Rectal smooth muscle tissue (tissue), 1 donor: ENCODE measurements around the gene COMTD1.
"Not testable (repeated sequence)": the region's sequence is repeated elsewhere in the genome, so short reads cannot be mapped to it uniquely, and the experiment has no call there.

Experiments
- H3K27ac ChIP-seq: one replicate; pipeline ENCODE4 v1.7.0; 2013; ENCODE audit warnings: low read depth, low read length, inconsistent platforms
- H3K27me3 ChIP-seq: one replicate; pipeline ENCODE4 v1.7.0; 2013; ENCODE audit warnings: low read length; ENCODE audit not compliant: control insufficient read depth, insufficient read depth
- H3K36me3 ChIP-seq: one replicate; pipeline ENCODE4 v1.7.0; 2013; ENCODE audit warnings: low read length; ENCODE audit not compliant: control insufficient read depth, insufficient read depth
- H3K4me1 ChIP-seq: one replicate; pipeline ENCODE4 v1.7.0; 2013; ENCODE audit warnings: low read length; ENCODE audit not compliant: control insufficient read depth, insufficient read depth
- H3K4me3 ChIP-seq: one replicate; pipeline ENCODE4 v1.7.0; 2013; ENCODE audit warnings: low read length
- H3K9ac ChIP-seq: one replicate; pipeline ENCODE4 v1.7.0; 2013; ENCODE audit warnings: low read length

The COMTD1 gene

GRCh38 chr10:75207079-75207856 is 28.5 kb downstream of the COMTD1 start:
- peak overlapping the region; percentile 80 for H3K27ac ChIP-seq
- H3K36me3 ChIP-seq = no peaks in the 10 kb centered on the region
- H3K27me3 ChIP-seq = no peaks in the 10 kb centered on the region
- no peak overlapping the region for H3K4me3 ChIP-seq
- H3K4me1 ChIP-seq = peaks cover 30% of the 10 kb centered on the region
- no peak overlapping the region for H3K9ac ChIP-seq

- not testable (repeated sequence) for H3K36me3 ChIP-seq, H3K27ac ChIP-seq, H3K4me3 ChIP-seq, H3K9ac ChIP-seq, H3K27me3 ChIP-seq
- H3K4me1 ChIP-seq = peaks cover 26% of the 10 kb centered on the region
These were observed 29.1 kb downstream of the COMTD1 start for GRCh38 chr10:75206638-75207037.

DNA sequence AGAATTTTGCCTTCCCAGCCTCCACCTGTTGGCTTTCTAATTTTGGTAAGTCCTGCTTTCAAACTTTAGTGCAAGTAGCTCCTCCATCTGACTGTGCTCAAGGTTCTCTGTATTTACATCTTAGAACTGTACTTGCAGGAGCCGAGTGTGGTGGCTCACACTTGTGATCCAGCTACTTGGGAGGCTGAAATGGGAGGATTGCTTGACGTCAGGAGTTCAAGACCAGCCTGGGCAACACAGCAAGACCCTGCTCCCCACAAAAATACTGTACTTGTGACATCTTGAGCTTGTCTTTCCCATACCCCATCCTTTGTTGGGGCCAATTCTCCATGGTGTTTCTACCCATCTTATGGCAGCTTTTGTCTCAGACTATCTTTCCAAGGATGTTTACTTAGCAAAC is 29.8 kb downstream of the COMTD1 start:
- H3K9ac ChIP-seq = no peak overlapping the region
- H3K4me1 ChIP-seq = peaks cover 26% of the 10 kb centered on the region
- H3K36me3 ChIP-seq = no peaks in the 10 kb centered on the region
- H3K4me3 ChIP-seq = no peak overlapping the region
- H3K27ac ChIP-seq = no peak overlapping the region
- no peaks in the 10 kb centered on the region for H3K27me3 ChIP-seq

- no peak overlapping the region for H3K4me3 ChIP-seq
- H3K4me1 ChIP-seq = peaks cover 20% of the 10 kb centered on the region
- no peak overlapping the region for H3K27ac ChIP-seq
- H3K36me3 ChIP-seq = no peaks in the 10 kb centered on the region
- no peak overlapping the region for H3K9ac ChIP-seq
- H3K27me3 ChIP-seq = no peaks in the 10 kb centered on the region
These were observed 32.0 kb downstream of the COMTD1 start for GRCh38 chr10:75203724-75204123.

GRCh38 chr10:75203046-75203620 is 32.6 kb downstream of the COMTD1 start:
- not testable (repeated sequence) for H3K36me3 ChIP-seq, H3K9ac ChIP-seq, H3K27me3 ChIP-seq, H3K4me3 ChIP-seq
- Histone ChIP-seq H3K27ac (peak overlapping the region; percentile 75), H3K4me1 (peaks cover 16% of the 10 kb centered on the region)

- Histone ChIP-seq H3K27ac (peak overlapping the region; percentile 75), H3K9ac (no peak overlapping the region), H3K36me3 (no peaks in the 10 kb centered on the region), H3K4me1 (peaks cover 12% of the 10 kb centered on the region), H3K27me3 (no peaks in the 10 kb centered on the region), H3K4me3 (no peak overlapping the region)
These were observed 33.3 kb downstream of the COMTD1 start for GRCh38 chr10:75202321-75203045.

DNA sequence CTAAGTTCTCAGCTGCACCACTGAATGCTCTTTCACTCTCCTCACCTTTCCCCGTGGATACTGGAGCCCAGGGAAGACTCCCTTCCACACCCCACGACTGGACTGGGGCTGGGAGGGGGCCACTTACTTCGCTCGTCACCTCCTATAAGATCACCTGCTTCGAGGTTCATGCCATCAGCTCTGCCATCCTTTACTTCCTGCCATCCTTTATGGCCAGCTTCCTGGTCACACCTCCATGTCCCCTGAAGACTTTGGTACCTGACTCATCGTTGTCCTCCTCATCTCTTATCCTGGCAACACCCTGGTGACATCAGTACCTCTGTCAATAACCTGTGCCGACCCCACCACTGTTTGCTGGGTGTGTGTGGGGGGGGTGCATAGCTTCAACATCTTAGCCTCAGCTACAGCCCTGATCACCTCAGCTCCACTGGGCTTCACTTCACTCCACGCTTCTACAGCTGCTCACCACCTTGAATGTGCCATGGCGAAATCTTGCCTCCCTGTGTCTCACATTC is 33.9 kb downstream of the COMTD1 start:
- no peak overlapping the region for H3K4me3 ChIP-seq
- no peaks in the 10 kb centered on the region for H3K36me3 ChIP-seq
- peak overlapping the region; percentile 75 for H3K27ac ChIP-seq
- H3K27me3 ChIP-seq = no peaks in the 10 kb centered on the region
- H3K9ac ChIP-seq = no peak overlapping the region
- H3K4me1 ChIP-seq = peaks cover 12% of the 10 kb centered on the region

DNA sequence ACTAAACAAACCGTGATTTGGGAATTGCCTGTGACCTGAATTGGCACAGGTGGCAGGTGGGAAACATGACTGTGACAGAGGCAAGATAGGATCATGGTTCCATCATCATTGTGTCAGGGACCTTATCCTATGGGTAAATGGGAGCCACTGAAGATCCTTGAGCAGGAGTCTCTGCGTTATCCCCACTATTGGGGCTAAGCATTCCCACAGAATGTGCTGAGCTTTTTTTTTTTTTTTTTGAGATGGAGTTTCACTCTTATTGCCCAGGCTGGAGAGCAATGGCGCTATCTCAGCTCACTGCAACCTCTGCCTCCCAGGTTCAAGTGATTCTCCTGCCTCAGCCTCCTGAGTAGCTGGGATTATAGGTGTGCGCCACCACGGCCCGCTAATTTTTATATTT is 35.8 kb downstream of the COMTD1 start:
- H3K36me3 ChIP-seq, H3K27ac ChIP-seq, H3K27me3 ChIP-seq, H3K9ac ChIP-seq, H3K4me3 ChIP-seq: not testable (repeated sequence)
- peaks cover 17% of the 10 kb centered on the region for H3K4me1 ChIP-seq

- Histone ChIP-seq H3K4me3 (no peak overlapping the region), H3K4me1 (peaks cover 14% of the 10 kb centered on the region), H3K27ac (no peak overlapping the region), H3K9ac (no peak overlapping the region), H3K36me3 (no peaks in the 10 kb centered on the region), H3K27me3 (no peaks in the 10 kb centered on the region)
These were observed 37.9 kb downstream of the COMTD1 start for GRCh38 chr10:75197906-75198305.

- H3K9ac ChIP-seq = no peak overlapping the region
- no peak overlapping the region for H3K27ac ChIP-seq
- no peak overlapping the region for H3K4me3 ChIP-seq
- H3K4me1 ChIP-seq = peaks cover 6% of the 10 kb centered on the region
- H3K36me3 ChIP-seq = no peaks in the 10 kb centered on the region
- no peaks in the 10 kb centered on the region for H3K27me3 ChIP-seq
These were observed 38.7 kb downstream of the COMTD1 start for GRCh38 chr10:75197066-75197465.

DNA sequence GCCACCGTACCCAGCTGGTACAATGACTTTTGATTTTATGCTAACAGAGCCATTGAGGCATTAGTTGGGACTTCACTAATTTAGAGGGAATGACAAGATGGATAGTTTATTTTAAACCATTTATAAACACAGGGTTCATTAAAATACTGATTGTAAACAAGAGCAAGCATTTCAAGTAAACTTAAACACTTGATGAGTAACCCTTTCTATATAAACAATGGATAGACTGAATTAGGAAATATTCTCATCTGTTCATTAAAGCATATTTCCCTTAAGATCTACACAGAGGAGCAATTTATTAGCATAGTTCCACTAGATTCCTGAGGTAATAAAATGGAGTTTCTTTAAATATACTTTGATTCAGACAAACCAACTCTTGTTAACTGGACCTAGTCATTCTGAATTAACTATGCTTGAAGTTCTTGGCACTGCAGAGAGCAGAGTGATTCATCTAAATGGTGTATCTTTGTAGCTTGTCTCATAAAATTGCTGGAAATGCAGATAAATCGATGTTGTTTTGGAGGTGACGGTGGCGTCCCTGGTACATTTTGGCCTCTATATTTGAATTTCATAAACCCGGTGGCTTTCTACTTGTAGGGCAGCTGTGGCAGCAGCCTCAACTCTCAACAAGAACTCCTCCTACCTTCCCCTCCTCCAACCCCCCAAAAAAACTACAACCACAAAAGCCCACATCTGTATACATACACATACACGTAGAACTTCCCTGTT is 40.6 kb downstream of the COMTD1 start:
- Histone ChIP-seq H3K27ac (peak overlapping the region; percentile 78), H3K27me3 (no peaks in the 10 kb centered on the region), H3K4me3 (no peak overlapping the region), H3K4me1 (peaks cover 10% of the 10 kb centered on the region), H3K36me3 (no peaks in the 10 kb centered on the region), H3K9ac (no peak overlapping the region)

GRCh38 chr10:75194625-75195024 is 41.1 kb downstream of the COMTD1 start:
- H3K4me3 ChIP-seq, H3K4me1 ChIP-seq, H3K27ac ChIP-seq, H3K36me3 ChIP-seq, H3K9ac ChIP-seq, H3K27me3 ChIP-seq: not testable (repeated sequence)
